ENCODE data around the gene CYTH4. TPM values are rescaled to one million over a fixed set of nuclear protein-coding genes. Genes with fewer than 3 reads are reported as not detected.

The CYTH4 gene
- total and polyA plus RNA-seq, 4 donors = 1.9 to 9.9 (median 5.9) TPM

DNA sequence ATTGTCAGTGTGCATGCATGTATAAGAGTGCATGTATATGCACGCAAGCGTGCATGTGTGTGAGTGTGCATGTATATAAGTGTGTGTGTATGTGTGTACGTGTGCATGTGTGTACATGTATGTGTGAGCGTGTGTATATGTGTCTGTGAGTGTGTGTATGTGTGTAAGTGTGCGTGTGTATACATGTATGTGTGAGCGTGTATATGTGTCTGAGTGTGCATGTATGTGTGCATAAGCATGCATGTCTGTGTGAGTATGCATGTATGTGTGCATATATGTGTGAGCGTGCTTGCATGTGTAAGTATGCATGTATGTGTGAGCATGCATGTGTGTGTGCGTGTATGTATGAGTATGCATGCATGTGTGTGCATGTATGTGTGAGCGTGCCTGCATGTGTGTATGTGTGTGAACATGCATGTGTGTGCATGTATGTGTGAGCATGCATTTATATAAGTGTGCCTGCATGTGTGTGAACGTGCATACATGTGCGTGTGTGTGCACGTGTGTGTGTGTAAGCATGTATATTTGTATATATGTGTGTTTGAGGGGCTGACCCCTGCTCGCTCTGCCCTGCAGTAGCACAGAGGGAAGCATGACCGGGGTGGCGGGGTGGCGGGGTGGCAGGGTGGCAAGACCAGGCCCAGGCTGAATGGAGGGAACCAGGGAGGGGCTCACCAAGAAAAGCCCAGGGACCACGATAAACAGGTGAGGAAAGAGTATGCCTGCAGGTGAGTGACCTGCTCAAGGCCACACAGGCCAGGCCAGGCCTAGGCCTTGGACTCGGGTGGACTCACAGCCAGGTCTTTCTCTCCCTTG is 26.3 kb downstream of the CYTH4 start (continued):
- TF ChIP-seq, protein P1, sequence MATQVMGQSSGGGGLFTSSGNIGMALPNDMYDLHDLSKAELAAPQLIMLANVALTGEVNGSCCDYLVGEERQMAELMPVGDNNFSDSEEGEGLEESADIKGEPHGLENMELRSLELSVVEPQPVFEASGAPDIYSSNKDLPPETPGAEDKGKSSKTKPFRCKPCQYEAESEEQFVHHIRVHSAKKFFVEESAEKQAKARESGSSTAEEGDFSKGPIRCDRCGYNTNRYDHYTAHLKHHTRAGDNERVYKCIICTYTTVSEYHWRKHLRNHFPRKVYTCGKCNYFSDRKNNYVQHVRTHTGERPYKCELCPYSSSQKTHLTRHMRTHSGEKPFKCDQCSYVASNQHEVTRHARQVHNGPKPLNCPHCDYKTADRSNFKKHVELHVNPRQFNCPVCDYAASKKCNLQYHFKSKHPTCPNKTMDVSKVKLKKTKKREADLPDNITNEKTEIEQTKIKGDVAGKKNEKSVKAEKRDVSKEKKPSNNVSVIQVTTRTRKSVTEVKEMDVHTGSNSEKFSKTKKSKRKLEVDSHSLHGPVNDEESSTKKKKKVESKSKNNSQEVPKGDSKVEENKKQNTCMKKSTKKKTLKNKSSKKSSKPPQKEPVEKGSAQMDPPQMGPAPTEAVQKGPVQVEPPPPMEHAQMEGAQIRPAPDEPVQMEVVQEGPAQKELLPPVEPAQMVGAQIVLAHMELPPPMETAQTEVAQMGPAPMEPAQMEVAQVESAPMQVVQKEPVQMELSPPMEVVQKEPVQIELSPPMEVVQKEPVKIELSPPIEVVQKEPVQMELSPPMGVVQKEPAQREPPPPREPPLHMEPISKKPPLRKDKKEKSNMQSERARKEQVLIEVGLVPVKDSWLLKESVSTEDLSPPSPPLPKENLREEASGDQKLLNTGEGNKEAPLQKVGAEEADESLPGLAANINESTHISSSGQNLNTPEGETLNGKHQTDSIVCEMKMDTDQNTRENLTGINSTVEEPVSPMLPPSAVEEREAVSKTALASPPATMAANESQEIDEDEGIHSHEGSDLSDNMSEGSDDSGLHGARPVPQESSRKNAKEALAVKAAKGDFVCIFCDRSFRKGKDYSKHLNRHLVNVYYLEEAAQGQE (IDR thresholded peaks at IDR 0.05) = no peak
- no peak for TF ChIP-seq GABPA (IDR thresholded peaks at IDR 0.05 in 1 of 2, conservative IDR thresholded peaks at IDR 0.05 in 1 of 2)
- no peak for TF ChIP-seq SP1 (IDR thresholded peaks at IDR 0.05)
- TF ChIP-seq EGR1 (IDR thresholded peaks at IDR 0.05; ENCODE audit: low read depth in 2 of 2) = no peak
- TF ChIP-seq NR2F2 (IDR thresholded peaks at IDR 0.05) = no peak
- TF ChIP-seq, protein P2, sequence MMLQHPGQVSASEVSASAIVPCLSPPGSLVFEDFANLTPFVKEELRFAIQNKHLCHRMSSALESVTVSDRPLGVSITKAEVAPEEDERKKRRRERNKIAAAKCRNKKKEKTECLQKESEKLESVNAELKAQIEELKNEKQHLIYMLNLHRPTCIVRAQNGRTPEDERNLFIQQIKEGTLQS (IDR thresholded peaks at IDR 0.05) = no peak
- TF ChIP-seq, protein P3, sequence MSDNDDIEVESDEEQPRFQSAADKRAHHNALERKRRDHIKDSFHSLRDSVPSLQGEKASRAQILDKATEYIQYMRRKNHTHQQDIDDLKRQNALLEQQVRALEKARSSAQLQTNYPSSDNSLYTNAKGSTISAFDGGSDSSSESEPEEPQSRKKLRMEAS (IDR thresholded peaks at IDR 0.05) = no peak

DNA sequence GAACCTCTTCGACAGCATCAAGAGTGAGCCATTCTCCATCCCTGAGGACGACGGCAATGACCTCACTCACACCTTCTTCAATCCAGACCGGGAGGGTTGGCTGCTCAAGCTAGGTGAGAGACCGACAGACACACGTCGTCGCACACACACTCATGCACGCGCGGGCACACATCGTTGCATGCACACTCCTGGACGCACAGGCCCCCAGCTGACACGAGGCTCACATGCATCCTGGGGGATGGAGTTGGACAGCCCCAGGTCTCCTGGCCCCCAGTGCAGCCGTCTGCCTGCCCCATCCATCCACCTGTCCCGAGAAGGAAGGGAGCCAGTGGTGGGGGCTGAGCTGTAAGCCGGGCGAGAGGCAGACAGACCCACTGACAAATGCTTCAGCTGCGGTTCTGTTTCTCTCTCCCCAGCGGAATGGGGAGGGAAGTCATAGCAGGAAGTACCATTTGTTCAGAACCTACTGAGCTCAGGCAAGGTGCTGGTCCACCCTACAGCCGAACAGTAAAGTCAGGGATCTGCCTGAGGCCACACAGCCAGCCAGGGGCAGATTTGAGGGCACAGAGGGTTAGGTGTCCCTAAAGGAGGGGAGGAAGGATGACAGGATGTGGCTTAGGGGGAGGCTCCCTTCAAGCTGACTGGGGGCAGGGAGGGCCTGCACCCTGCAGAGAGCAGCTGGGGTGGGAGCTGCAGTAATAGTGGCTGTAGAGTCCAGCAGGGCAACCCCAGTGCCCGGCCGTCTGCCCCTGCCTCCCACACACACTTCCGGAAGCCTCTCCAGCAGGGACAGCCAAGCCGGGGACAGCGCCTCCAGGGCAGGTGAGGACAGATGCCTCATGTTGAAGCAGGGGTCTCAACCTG is 27.1 kb downstream of the CYTH4 start:
- Histone ChIP-seq H3K27me3 (ENCODE audit: control insufficient read depth in 4 of 4, insufficient read depth in 4 of 4, low read length in 3 of 4) (no peaks in the 10 kb centered on the region), H3K9ac (ENCODE audit: low read depth in 1 of 2, low read length in 2 of 2) (no peak overlapping the region), H3K36me3 (ENCODE audit: control insufficient read depth in 4 of 4, insufficient read depth in 3 of 4, low read depth in 1 of 4, low read length in 3 of 4) (no peaks in the 10 kb centered on the region), H3K4me3 (ENCODE audit: low read depth in 1 of 3, low read length in 3 of 3) (no peak overlapping the region), H3K4me1 (ENCODE audit: control insufficient read depth in 4 of 4, insufficient read depth in 4 of 4, low read length in 3 of 4) (peaks cover 0 to 30% (median 18%) of the 10 kb centered on the region in 4 donors), H3K27ac (ENCODE audit: low read depth in 1 of 2, low read length in 2 of 2) (no peak overlapping the region), H3K9me3 (ENCODE audit: control insufficient read depth in 4 of 4, low read length in 3 of 4) (no peaks in the 10 kb centered on the region)
- no peak for DNase-seq (ENCODE audit: low spot score)
- 82% methylated on average over 26 of the region's 26 CpGs for WGBS
- no peak for TF ChIP-seq HNF4G (IDR thresholded peaks at IDR 0.05)
- TF ChIP-seq JUND (IDR thresholded peaks at IDR 0.05) = no peak
- no peak for TF ChIP-seq YY1 (IDR thresholded peaks at IDR 0.05)
- no peak for TF ChIP-seq RAD21 (IDR thresholded peaks at IDR 0.05)
- no peak for TF ChIP-seq RXRA (IDR thresholded peaks at IDR 0.05)
- TF ChIP-seq GABPA (IDR thresholded peaks at IDR 0.05 in 1 of 2, conservative IDR thresholded peaks at IDR 0.05 in 1 of 2) = no peak
- TF ChIP-seq, protein P4, sequence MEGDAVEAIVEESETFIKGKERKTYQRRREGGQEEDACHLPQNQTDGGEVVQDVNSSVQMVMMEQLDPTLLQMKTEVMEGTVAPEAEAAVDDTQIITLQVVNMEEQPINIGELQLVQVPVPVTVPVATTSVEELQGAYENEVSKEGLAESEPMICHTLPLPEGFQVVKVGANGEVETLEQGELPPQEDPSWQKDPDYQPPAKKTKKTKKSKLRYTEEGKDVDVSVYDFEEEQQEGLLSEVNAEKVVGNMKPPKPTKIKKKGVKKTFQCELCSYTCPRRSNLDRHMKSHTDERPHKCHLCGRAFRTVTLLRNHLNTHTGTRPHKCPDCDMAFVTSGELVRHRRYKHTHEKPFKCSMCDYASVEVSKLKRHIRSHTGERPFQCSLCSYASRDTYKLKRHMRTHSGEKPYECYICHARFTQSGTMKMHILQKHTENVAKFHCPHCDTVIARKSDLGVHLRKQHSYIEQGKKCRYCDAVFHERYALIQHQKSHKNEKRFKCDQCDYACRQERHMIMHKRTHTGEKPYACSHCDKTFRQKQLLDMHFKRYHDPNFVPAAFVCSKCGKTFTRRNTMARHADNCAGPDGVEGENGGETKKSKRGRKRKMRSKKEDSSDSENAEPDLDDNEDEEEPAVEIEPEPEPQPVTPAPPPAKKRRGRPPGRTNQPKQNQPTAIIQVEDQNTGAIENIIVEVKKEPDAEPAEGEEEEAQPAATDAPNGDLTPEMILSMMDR (IDR thresholded peaks at IDR 0.05; ENCODE audit: low read depth, low read length, missing input control) = no peak
